Aortic smooth muscle cell (primary cell): ENCODE results near the gene ZNF518B. TPM values are rescaled to one million over a fixed set of nuclear protein-coding genes. Genes with fewer than 3 reads are reported as not detected.

Experiments used
- total RNA-seq: library from RNA; depleted of rRNA; stranded (reverse); fragments of >200 nt; gene quantifications from 2 replicates; pipeline ENCODE4 v1.2.3, GENCODE V29; 2014

ZNF518B gene, protein sequence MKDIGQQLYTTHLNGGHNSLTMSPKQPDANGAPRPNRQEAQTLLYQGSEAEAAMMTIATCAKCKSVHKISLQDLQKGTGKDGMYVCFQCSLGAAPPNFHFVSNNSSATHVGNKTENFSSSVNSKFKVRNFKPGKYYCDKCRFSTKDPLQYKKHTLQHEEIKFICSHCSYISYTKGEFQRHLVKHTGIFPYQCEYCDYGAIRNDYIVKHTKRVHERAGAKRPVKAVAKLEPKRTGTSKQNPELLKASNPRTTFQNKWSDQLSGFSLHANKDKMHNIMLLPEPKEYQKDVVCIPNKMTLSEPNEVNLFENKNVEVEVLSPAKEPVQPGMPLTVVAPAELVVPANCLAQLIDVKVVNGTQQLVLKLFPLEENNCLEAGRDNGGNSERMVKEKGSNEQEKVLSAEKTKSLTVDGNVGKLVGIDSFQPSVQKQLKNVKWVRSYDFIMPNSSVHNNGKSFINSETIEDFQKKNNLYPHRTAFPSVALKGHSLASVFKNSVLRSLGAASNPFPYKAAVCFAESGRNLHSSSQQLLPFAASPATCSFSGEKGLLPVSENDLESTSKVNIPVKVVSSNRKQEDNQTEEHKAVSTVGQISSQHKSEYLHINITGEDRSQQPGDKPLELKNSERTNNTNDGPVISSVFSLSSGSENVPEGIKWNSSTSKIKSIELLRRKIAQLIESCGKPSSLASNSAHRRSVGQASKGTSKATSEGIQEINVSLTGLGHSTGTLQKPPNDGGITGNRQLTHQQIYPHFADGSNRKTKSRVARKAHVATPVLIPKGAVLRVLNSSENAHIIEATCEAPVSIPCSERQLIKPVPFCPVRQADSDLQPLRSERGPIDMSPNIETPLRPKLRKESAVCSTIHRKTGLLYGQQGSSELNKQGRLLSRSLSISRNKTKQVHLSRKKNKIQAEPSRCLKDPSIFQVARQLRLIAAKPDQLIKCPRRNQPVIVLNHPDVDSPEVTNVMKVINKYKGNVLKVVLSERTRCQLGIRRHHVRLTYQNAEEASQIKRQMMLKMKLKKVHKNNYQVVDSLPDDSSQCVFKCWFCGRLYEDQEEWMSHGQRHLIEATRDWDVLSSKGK
- 16.9 and 26.8 TPM in 2 replicates for total RNA-seq

DNA sequence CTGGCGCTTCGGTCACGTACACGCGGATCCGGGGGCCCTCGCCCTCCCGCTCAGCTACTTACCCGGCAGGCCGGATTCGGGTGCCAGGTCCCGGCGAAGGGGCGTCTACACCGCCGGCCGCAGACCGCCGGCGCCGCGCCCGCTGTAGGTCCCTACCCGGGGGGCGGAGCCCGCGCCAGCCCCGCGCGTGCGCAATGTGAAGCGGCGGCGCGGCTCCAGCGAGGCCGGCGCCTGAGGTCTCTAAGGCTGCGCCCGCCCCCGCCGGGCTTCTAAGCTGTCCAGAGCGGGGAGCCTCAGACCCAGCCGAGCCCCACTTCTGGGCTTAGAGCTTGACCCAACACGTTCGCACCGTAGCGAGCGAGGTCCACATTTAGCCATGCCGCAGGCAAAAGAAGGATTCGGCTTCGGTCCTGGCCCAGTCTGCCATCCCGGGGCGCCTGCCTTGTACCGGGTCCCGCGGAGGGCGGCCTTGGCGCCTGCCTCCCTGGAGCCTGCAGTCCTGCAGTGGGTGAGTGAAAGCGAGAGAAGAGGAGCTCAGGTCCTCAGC lies at the start of gene ZNF518B:
Gene ZNF518B, minus strand, starts transcription at position 172 of the 547 bp plus-strand sequence. CDS start 11,098 bp downstream, outside the sequence.

Other genes with a start within 250 kb of the ZNF518B start
- not detected in 2 replicates for gene CLNK, start 227.3 kb upstream of the ZNF518B start, total RNA-seq